Measurements from ENCODE around the gene CXCL8.

DNA sequence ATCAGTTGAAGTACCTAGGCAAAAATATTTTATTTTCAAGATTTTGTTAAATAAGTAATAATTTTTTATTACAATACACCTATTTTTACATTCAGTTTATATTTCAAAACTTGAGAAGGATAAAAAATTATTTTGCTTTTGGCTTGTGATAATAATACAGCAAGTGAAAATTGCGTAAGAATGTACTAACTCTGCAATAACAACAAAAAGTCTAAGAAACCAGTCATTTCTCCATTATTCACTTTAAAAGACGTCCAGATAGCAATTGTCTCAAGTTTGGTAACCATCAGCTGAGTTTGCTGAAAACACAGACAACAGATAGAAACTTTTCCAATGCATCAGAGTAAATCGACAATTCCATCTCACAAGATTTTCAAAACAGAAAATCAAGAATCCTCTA lies 12.1 kb downstream of the CXCL8 start:
- TF ChIP-seq, protein P1, sequence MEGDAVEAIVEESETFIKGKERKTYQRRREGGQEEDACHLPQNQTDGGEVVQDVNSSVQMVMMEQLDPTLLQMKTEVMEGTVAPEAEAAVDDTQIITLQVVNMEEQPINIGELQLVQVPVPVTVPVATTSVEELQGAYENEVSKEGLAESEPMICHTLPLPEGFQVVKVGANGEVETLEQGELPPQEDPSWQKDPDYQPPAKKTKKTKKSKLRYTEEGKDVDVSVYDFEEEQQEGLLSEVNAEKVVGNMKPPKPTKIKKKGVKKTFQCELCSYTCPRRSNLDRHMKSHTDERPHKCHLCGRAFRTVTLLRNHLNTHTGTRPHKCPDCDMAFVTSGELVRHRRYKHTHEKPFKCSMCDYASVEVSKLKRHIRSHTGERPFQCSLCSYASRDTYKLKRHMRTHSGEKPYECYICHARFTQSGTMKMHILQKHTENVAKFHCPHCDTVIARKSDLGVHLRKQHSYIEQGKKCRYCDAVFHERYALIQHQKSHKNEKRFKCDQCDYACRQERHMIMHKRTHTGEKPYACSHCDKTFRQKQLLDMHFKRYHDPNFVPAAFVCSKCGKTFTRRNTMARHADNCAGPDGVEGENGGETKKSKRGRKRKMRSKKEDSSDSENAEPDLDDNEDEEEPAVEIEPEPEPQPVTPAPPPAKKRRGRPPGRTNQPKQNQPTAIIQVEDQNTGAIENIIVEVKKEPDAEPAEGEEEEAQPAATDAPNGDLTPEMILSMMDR (IDR thresholded peaks at IDR 0.05), result no peak
- TF ChIP-seq POLR2A (IDR thresholded peaks at IDR 0.05), result no peak

Measured in gastroesophageal sphincter (tissue), 3 donors.